SKM-1 treated with dmso at 0.1 percent for 144 hours (cell line): ENCODE results near the gene SAMD1.
"Not testable (repeated sequence)": the region's sequence is repeated elsewhere in the genome, so short reads cannot be mapped to it uniquely, and the experiment has no call there.

ENCODE experiments used
- DNase-seq: peaks from one replicate; lab custom pipeline; 2025; ENCODE audit not compliant: unreplicated experiment; lab: John Stamatoyannopoulos, UW

SAMD1 gene

DNA sequence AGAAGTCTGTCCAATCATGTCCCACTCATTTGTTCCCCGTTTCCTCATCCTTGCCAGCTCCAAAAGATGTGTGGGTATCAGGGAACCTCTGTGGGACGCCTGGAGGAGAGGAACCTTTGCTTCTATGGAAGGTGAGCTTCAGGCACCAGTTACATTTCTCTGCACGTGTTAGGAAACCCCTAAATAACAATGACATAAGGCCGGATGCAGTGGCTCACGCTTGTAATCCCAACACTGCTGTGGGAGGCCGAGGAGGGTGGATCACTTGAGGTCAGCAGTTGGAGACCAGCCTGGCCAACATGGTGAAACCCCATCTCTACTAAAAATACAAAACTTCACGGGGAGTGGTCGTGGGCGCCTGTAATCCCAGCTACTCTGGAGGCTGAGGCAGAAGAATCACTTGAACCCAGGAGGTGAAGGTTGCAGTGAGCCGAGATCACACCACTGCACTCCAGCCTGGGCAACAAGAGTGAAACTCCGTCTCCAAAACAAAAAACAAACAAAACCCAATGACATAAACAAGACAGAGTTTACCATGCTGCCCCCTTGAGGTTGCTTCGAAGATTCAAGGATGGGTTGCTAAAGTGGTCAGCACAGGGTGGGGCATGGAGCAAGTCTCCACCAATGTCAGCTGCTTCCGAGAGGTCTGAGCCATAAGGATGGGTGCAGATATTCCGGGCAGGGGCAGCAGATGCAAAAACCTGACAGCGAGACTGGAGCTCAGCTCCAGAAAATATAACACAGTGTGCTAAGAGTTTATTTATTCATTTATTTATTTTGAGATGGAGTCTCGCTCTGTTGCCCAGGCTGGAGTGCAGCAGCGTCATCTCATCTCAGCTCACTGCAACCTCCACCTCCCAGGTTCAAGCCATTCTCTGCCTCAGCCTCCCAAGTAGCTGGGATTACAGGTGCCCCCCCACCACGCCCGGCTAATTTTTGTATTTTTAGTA lies 47.6 kb downstream of the SAMD1 start:
- DNase-seq = not testable (repeated sequence)

DNA sequence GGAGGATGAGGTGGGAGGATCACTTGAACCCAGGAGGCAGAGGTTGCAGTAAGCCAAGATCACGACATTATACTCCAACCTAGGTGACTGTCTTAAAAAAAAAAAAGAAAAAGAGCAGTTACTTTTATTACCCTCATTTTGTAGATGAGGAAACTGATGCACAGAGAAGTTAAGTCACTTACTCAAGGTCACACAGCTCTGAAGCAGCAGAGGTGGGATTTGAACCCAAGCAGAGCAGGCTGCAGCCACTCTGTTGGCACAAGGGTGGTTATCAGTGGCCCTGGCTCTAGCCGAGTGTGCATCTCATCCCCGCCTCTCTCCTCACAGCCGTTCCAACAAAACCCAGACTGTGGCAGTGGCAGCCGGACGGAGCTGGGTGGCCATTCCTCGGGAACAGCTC lies 51.4 kb downstream of the SAMD1 start:
- no peak for DNase-seq
